ENCODE results near the gene LPP. TPM values are rescaled to one million over a fixed set of nuclear protein-coding genes. Genes with fewer than 3 reads are reported as not detected.

The LPP gene
- total and polyA plus RNA-seq, 2 of the 4 experiments (the other 2 are of a cell fraction), result 16.0 to 130 TPM

DNA sequence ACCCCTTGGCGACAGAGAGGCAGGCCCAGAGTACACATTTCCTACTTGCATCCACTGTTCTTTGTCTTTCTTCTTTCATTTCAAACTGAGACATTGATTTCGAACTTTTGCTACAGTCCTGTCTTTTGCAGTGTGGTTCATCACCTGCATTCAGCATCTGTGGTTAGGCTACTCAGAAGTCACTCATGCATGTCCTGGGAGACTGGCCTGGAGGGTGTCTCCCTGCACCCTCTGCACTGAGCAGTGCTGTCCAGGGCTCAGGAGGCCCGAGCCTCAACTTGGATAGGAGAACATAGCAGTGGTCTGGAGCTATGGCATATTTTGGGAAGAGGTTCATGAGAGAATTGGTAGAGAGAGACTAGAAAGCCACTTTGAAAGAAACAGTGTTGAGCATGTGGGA, 777.6 kb downstream of the LPP start:
- H3K4me3 ChIP-seq (ENCODE audit: insufficient read depth, low read depth, low read length), result no peak overlapping the region
- H2BK20ac ChIP-seq (ENCODE audit: low read depth, low read length), result no peak overlapping the region
- H3K4ac ChIP-seq (ENCODE audit: low read depth, low read length), result no peak overlapping the region
- no peaks in the 10 kb centered on the region for H3K79me1 ChIP-seq (ENCODE audit: low read depth in 1 of 2, low read length in 2 of 2)
- no peaks in the 10 kb centered on the region for H3K27me3 ChIP-seq (ENCODE audit: control insufficient read depth, insufficient read depth, low read length)
- no peak overlapping the region for H3K9ac ChIP-seq (ENCODE audit: low read depth, low read length)
- ChIA-PET CTCF (interaction anchor here (0.7 kb wide), 1 partner anchor 24 kb away, joined by 3 read pairs; no protein-coding TSS in a partner anchor), POLR2A (ENCODE audit: unreplicated experiment) (no interaction called here)
- no peak overlapping the region for H2BK120ac ChIP-seq (ENCODE audit: low read depth, low read length)
- no peak overlapping the region for H2AFZ ChIP-seq (replicated peaks; ENCODE audit: low read length, poor library complexity)
- H3K36me3 ChIP-seq (ENCODE audit: control insufficient read depth, insufficient read depth, low read length), result no peaks in the 10 kb centered on the region
- no peak overlapping the region for H4K91ac ChIP-seq (ENCODE audit: insufficient read depth, low read depth, low read length)
- intact Hi-C loops (cut with micrococcal nuclease), result no loop called here
- no peak overlapping the region for H2AK5ac ChIP-seq (ENCODE audit: low read depth, low read length)
- H3K18ac ChIP-seq (ENCODE audit: low read depth, low read length), result no peak overlapping the region
- H2AK9ac ChIP-seq (replicated peaks; ENCODE audit: low read depth, low read length, poor library complexity), result no peak overlapping the region
- dilution Hi-C loops (cut with HindIII; ENCODE audit: low sequenced_read_pairs, unreplicated experiment), result no loop called here
- H3K56ac ChIP-seq (ENCODE audit: extremely low read depth, insufficient read depth, low read length), result no peak overlapping the region
- H4K20me1 ChIP-seq (ENCODE audit: insufficient read depth, low read length), result no peaks in the 10 kb centered on the region
- H4K5ac ChIP-seq (ENCODE audit: low read depth, low read length), result no peak overlapping the region
- no peak overlapping the region for H3K4me2 ChIP-seq (ENCODE audit: low read depth, low read length)
- H4K8ac ChIP-seq (ENCODE audit: low read depth in 2 of 2, low read length in 2 of 2), result no peak overlapping the region
- no peak overlapping the region for H3K27ac ChIP-seq (ENCODE audit: insufficient read depth, low read length)
- no TSS peak for BruUV-seq (replicated peaks)
- no peak overlapping the region for H2BK15ac ChIP-seq (ENCODE audit: low read depth, low read length)
- H2BK5ac ChIP-seq (ENCODE audit: low read depth, low read length, poor library complexity, severe bottlenecking), result no peak overlapping the region
- WGBS, 2 experiments (ENCODE audit: extremely low coverage in 2 of 2, insufficient read length in 1 of 2), result 71% methylated on average over 3 of the region's 3 CpGs; no CpG with 5 or more reads in 1 of the 2 experiments
- ATAC-seq (ENCODE audit: low read depth) (no peak), DNase-seq (no peak)
- H3K9me1 ChIP-seq (ENCODE audit: insufficient read depth, low read length), result no peaks in the 10 kb centered on the region; the same call in 1 of the 2 replicates
- H3K23ac ChIP-seq (ENCODE audit: low read depth, low read length), result no peak overlapping the region
- no peak overlapping the region for H3K14ac ChIP-seq (replicated peaks; ENCODE audit: low read depth, low read length)
- TF ChIP-seq, protein P1, sequence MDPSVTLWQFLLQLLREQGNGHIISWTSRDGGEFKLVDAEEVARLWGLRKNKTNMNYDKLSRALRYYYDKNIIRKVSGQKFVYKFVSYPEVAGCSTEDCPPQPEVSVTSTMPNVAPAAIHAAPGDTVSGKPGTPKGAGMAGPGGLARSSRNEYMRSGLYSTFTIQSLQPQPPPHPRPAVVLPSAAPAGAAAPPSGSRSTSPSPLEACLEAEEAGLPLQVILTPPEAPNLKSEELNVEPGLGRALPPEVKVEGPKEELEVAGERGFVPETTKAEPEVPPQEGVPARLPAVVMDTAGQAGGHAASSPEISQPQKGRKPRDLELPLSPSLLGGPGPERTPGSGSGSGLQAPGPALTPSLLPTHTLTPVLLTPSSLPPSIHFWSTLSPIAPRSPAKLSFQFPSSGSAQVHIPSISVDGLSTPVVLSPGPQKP (IDR thresholded peaks at IDR 0.05; ENCODE audit: borderline replicate concordance, low read depth, low read length), result no peak
- TF ChIP-seq SMC3 (IDR thresholded peaks at IDR 0.05; ENCODE audit: low read depth, low read length) (no peak), RAD21 (IDR thresholded peaks at IDR 0.05; ENCODE audit: low read length) (no peak), FOS (IDR thresholded peaks at IDR 0.05; ENCODE audit: low read depth, low read length) (no peak), RCOR1 (IDR thresholded peaks at IDR 0.05; ENCODE audit: insufficient replicate concordance, low read length) (no peak), CHD1 (IDR thresholded peaks at IDR 0.05; ENCODE audit: low read depth, low read length) (no peak), MAZ (IDR thresholded peaks at IDR 0.05; ENCODE audit: borderline replicate concordance, low read depth, low read length) (no peak), RFX5 (IDR thresholded peaks at IDR 0.05; ENCODE audit: low read depth, low read length) (no peak), MXI1 (IDR thresholded peaks at IDR 0.05; ENCODE audit: borderline replicate concordance, low read depth, low read length) (no peak), MAFK (IDR thresholded peaks at IDR 0.05; ENCODE audit: low read depth, low read length) (no peak), CEBPB (IDR thresholded peaks at IDR 0.05; ENCODE audit: low read depth, low read length) (no peak), POLR2A (IDR thresholded peaks at IDR 0.05; ENCODE audit: low read depth, low read length) (no peak), NFE2L2 (IDR thresholded peaks at IDR 0.05; ENCODE audit: low read depth, low read length) (no peak), BHLHE40 (IDR thresholded peaks at IDR 0.05; ENCODE audit: low read depth, low read length) (no peak)
- TF ChIP-seq, protein P2, sequence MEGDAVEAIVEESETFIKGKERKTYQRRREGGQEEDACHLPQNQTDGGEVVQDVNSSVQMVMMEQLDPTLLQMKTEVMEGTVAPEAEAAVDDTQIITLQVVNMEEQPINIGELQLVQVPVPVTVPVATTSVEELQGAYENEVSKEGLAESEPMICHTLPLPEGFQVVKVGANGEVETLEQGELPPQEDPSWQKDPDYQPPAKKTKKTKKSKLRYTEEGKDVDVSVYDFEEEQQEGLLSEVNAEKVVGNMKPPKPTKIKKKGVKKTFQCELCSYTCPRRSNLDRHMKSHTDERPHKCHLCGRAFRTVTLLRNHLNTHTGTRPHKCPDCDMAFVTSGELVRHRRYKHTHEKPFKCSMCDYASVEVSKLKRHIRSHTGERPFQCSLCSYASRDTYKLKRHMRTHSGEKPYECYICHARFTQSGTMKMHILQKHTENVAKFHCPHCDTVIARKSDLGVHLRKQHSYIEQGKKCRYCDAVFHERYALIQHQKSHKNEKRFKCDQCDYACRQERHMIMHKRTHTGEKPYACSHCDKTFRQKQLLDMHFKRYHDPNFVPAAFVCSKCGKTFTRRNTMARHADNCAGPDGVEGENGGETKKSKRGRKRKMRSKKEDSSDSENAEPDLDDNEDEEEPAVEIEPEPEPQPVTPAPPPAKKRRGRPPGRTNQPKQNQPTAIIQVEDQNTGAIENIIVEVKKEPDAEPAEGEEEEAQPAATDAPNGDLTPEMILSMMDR (conservative IDR thresholded peaks at IDR 0.05; ENCODE audit: low read depth, low read length), result no peak
- TF ChIP-seq, protein P3, sequence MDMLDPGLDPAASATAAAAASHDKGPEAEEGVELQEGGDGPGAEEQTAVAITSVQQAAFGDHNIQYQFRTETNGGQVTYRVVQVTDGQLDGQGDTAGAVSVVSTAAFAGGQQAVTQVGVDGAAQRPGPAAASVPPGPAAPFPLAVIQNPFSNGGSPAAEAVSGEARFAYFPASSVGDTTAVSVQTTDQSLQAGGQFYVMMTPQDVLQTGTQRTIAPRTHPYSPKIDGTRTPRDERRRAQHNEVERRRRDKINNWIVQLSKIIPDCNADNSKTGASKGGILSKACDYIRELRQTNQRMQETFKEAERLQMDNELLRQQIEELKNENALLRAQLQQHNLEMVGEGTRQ (IDR thresholded peaks at IDR 0.05; ENCODE audit: low read depth, low read length), result no peak
- H3K4me1 ChIP-seq (ENCODE audit: control insufficient read depth, insufficient read depth, low read length), result peaks cover 3% of the 10 kb centered on the region; the same call in 1 of the 2 replicates
- in situ Hi-C loops (cut with MboI; ENCODE audit: low sequenced_read_pairs), result no loop called here
- no peaks in the 10 kb centered on the region for H3K9me3 ChIP-seq (ENCODE audit: control insufficient read depth, insufficient read depth, low read length)
